ENCODE data around the gene LMOD1. TPM values are rescaled to one million over a fixed set of nuclear protein-coding genes. Genes with fewer than 3 reads are reported as not detected.

The LMOD1 gene
- total RNA-seq, 1 donor from 2014 or later, result 9.2 TPM

GRCh38 chr1:201930803-201931202 lies 15.5 kb downstream of the LMOD1 start:
- Histone ChIP-seq H3K27me3 (ENCODE audit: low read depth) (no peaks in the 10 kb centered on the region), H3K27ac (replicated peaks) (no peak overlapping the region), H3K36me3 (no peaks in the 10 kb centered on the region), H3K9me3 (replicated peaks) (no peaks in the 10 kb centered on the region), H3K4me1 (no peaks in the 10 kb centered on the region), H3K4me3 (no peak overlapping the region)
- no peak for DNase-seq
- TF ChIP-seq CTCF (IDR thresholded peaks at IDR 0.05; ENCODE audit: borderline replicate concordance), result no peak
- intact Hi-C loops (cut with micrococcal nuclease), result no loop called here

GRCh38 chr1:201930137-201930536 lies 16.2 kb downstream of the LMOD1 start:
- Histone ChIP-seq H3K9me3 (replicated peaks) (no peaks in the 10 kb centered on the region), H3K4me3 (no peak overlapping the region), H3K4me1 (no peaks in the 10 kb centered on the region), H3K27me3 (ENCODE audit: low read depth) (no peaks in the 10 kb centered on the region), H3K27ac (replicated peaks) (no peak overlapping the region), H3K36me3 (no peaks in the 10 kb centered on the region)
- no peak for TF ChIP-seq CTCF (IDR thresholded peaks at IDR 0.05; ENCODE audit: borderline replicate concordance)
- no peak for DNase-seq
- intact Hi-C loops (cut with micrococcal nuclease), result no loop called here

- intact Hi-C loops (cut with micrococcal nuclease), result no loop called here
- TF ChIP-seq CTCF (IDR thresholded peaks at IDR 0.05; ENCODE audit: borderline replicate concordance), result no peak
- no peak for DNase-seq
- Histone ChIP-seq H3K4me3 (no peak overlapping the region), H3K27me3 (ENCODE audit: low read depth) (no peaks in the 10 kb centered on the region), H3K36me3 (no peaks in the 10 kb centered on the region), H3K27ac (replicated peaks) (no peak overlapping the region), H3K4me1 (no peaks in the 10 kb centered on the region), H3K9me3 (replicated peaks) (no peaks in the 10 kb centered on the region)
Measured at GRCh38 chr1:201928266-201928665, 18.1 kb downstream of the LMOD1 start.

GRCh38 chr1:201925981-201926645 lies 20.2 kb downstream of the LMOD1 start:
- H3K27me3 ChIP-seq (ENCODE audit: low read depth), result no peaks in the 10 kb centered on the region
- no peak for TF ChIP-seq CTCF (IDR thresholded peaks at IDR 0.05; ENCODE audit: borderline replicate concordance)
- H3K27ac ChIP-seq (replicated peaks), result peak overlapping the region; percentile 54
- intact Hi-C loops (cut with micrococcal nuclease), result no loop called here
- no peaks in the 10 kb centered on the region for H3K36me3 ChIP-seq
- H3K4me3 ChIP-seq, result no peak overlapping the region
- no peaks in the 10 kb centered on the region for H3K9me3 ChIP-seq (replicated peaks)
- no peak for DNase-seq
- H3K4me1 ChIP-seq, result no peaks in the 10 kb centered on the region

GRCh38 chr1:201925301-201925567 lies 21.1 kb downstream of the LMOD1 start:
- intact Hi-C loops (cut with micrococcal nuclease), result no loop called here
- DNase-seq, result no peak
- Histone ChIP-seq H3K36me3 (no peaks in the 10 kb centered on the region), H3K27ac (replicated peaks) (peak overlapping the region; percentile 54), H3K27me3 (ENCODE audit: low read depth) (no peaks in the 10 kb centered on the region), H3K4me3 (no peak overlapping the region), H3K9me3 (replicated peaks) (no peaks in the 10 kb centered on the region), H3K4me1 (no peaks in the 10 kb centered on the region)
- TF ChIP-seq CTCF (IDR thresholded peaks at IDR 0.05; ENCODE audit: borderline replicate concordance), result no peak
